Activated B cell treated with CpG ODN at 0.5 μM for 24 hours (primary cell): ENCODE data around the gene HIVEP2. TPM values are rescaled to one million over a fixed set of nuclear protein-coding genes. Genes with fewer than 3 reads are reported as not detected.
A peak's percentile ranks its signal among the peaks of the same experiment; 100 is the strongest.

ENCODE experiments used
- ATAC-seq: fragments of 200-7000 bp; cut with Tn5 transposase; one replicate; pipeline ENCODE4 v1.10.0; 2021; ENCODE audit warnings: low read depth, mild to moderate bottlenecking, moderate library complexity
- CTCF ChIA-PET: fragments of 350-600 bp; sonication (Branson Sonifier 250); formaldehyde crosslinking; loops from one replicate; lab custom pipeline; 2021; ENCODE audit warnings: antibody characterized with exemption; lab: Charles Lee
- POLR2A ChIA-PET: fragments of 350-600 bp; sonication (Branson Sonifier 250); formaldehyde crosslinking; loops from one replicate; lab custom pipeline; 2021; ENCODE audit warnings: antibody characterized with exemption; lab: Charles Lee
- DNase-seq: peaks from one replicate; pipeline ENCODE4 v3.0.0; 2022
- H3K27ac Mint-ChIP-seq: one replicate; pipeline ENCODE4 v1.8.0; 2020; ENCODE audit warnings: mixed read lengths
- H3K27me3 Mint-ChIP-seq: one replicate; pipeline ENCODE4 v1.8.0; 2021; ENCODE audit warnings: mixed read lengths
- H3K36me3 Mint-ChIP-seq: one replicate; pipeline ENCODE4 v1.8.0; 2021; ENCODE audit warnings: low read depth, mixed read lengths
- H3K4me1 Mint-ChIP-seq: one replicate; pipeline ENCODE4 v1.8.0; 2021; ENCODE audit warnings: mixed read lengths
- H3K4me3 Mint-ChIP-seq: one replicate; pipeline ENCODE4 v1.8.0; 2020; ENCODE audit warnings: mild to moderate bottlenecking, mixed read lengths
- H3K9me3 Mint-ChIP-seq: one replicate; pipeline ENCODE4 v1.8.0; 2020; ENCODE audit warnings: mixed read lengths
- intact Hi-C: fragments of 100-400 bp; cut with micrococcal nuclease; formaldehyde crosslinking; loops from one replicate; pipeline ENCODE4 v1.15.1; 2024
- total RNA-seq: library from RNA; stranded (reverse); gene quantifications from 2 replicates; pipeline ENCODE4 v1.2.3, GENCODE V29; 2022
- TF ChIP-seq, protein P1 (sequence below): fragments of 200-600 bp; IDR thresholded peaks from one replicate; pipeline ENCODE4 v1.8.0; 2022; ENCODE audit warnings: antibody characterized with exemption, mild to moderate bottlenecking

HIVEP2 gene
- total RNA-seq, 1 donor from 2014 or later, result 25.4 TPM

GRCh38 chr6:142886431-142887170, 58.4 kb downstream of the HIVEP2 start:
- Mint-ChIP-seq H3K9me3 (no peaks in the 10 kb centered on the region), H3K27me3 (no peaks in the 10 kb centered on the region), H3K36me3 (peaks cover 12% of the 10 kb centered on the region), H3K4me1 (peaks cover 78% of the 10 kb centered on the region), H3K4me3 (peak overlapping the region; percentile 44), H3K27ac (peak overlapping the region; percentile 72)
- ChIA-PET CTCF (interaction anchor here (1.0 to 2.0 kb wide), 10 partner anchors 13 to 194 kb away, joined by 3 to 12 read pairs (median 6); no protein-coding TSS in a partner anchor), POLR2A (interaction anchor here (0.9 to 6.0 kb wide), 8 partner anchors 14 to 58 kb away, joined by 3 to 56 read pairs (median 18); partner anchors contain the start of gene HIVEP2)
- TF ChIP-seq, protein P1, sequence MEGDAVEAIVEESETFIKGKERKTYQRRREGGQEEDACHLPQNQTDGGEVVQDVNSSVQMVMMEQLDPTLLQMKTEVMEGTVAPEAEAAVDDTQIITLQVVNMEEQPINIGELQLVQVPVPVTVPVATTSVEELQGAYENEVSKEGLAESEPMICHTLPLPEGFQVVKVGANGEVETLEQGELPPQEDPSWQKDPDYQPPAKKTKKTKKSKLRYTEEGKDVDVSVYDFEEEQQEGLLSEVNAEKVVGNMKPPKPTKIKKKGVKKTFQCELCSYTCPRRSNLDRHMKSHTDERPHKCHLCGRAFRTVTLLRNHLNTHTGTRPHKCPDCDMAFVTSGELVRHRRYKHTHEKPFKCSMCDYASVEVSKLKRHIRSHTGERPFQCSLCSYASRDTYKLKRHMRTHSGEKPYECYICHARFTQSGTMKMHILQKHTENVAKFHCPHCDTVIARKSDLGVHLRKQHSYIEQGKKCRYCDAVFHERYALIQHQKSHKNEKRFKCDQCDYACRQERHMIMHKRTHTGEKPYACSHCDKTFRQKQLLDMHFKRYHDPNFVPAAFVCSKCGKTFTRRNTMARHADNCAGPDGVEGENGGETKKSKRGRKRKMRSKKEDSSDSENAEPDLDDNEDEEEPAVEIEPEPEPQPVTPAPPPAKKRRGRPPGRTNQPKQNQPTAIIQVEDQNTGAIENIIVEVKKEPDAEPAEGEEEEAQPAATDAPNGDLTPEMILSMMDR, result no peak
- ATAC-seq (peak; percentile 53), DNase-seq (no peak)
- intact Hi-C loops, result loop anchor here (1.0 to 5.0 kb wide), 4 partner anchors 16 to 193 kb away; no protein-coding TSS in a partner anchor

DNA sequence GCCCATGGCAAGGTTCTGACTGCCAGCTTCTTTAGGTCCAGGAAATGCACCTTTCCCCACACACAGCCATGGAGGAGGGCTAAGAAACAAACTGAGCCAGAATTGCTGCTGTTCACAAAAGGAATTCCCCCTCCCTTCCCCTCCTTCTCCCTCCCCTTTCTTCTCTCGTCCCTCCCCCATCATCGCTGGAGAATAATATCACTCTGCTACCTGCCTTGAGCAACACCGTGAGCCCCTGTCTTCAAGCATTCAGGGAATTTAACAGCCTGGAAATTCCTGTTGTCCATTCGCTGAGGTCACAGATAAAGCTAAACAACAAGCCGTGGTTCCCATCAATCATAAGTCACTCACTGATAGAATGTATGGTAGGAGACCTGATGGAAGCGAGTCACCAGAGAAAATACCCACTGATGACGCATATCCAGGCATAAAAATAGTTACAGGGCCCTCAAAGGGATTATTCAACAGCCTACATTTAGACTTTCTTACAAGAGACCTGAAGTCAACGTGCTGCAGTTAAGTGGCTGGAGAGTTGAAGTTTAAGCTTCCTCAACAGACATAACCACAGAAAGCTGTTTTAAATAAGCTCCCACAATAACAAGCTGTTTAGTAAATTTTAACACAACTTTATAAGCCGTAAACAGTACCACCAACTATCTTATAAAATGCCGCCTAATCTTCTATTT, 59.7 kb downstream of the HIVEP2 start:
- intact Hi-C loops, result loop anchor here (1.0 to 5.0 kb wide), 12 partner anchors 13 to 565 kb away; partner anchors contain the start of genes ADAT2 and PEX3
- Mint-ChIP-seq H3K9me3 (no peaks in the 10 kb centered on the region), H3K27me3 (no peaks in the 10 kb centered on the region), H3K4me3 (peak overlapping the region; percentile 98), H3K27ac (peak overlapping the region; percentile 99), H3K36me3 (peaks cover 12% of the 10 kb centered on the region), H3K4me1 (peaks cover 86% of the 10 kb centered on the region)
- ChIA-PET CTCF (interaction anchor here (0.9 to 2.0 kb wide), 13 partner anchors 12 to 542 kb away, joined by 3 to 12 read pairs (median 4); no protein-coding TSS in a partner anchor), POLR2A (interaction anchor here (0.6 to 6.0 kb wide), 17 partner anchors 11 to 111 kb away, joined by 3 to 56 read pairs (median 8); partner anchors contain the start of gene HIVEP2)
- peak; percentile 83 for ATAC-seq
- TF ChIP-seq, protein P1, result no peak
- DNase-seq, result peak; percentile 28

- POLR2A ChIA-PET, result interaction anchor here (0.7 to 6.0 kb wide), 14 partner anchors 10 to 110 kb away, joined by 3 to 56 read pairs (median 8); partner anchors contain the start of gene HIVEP2
- Mint-ChIP-seq H3K9me3 (no peaks in the 10 kb centered on the region), H3K27ac (peak overlapping the region; percentile 99), H3K4me1 (peaks cover 94% of the 10 kb centered on the region), H3K4me3 (peak overlapping the region; percentile 98), H3K27me3 (no peaks in the 10 kb centered on the region), H3K36me3 (peaks cover 20% of the 10 kb centered on the region)
- CTCF ChIA-PET, result interaction anchor here (1.2 to 1.9 kb wide), 4 partner anchors 28 to 65 kb away, joined by 3 to 12 read pairs (median 4); no protein-coding TSS in a partner anchor
- ATAC-seq (no peak), DNase-seq (no peak)
- TF ChIP-seq, protein P1, result no peak
- intact Hi-C loops, result loop anchor here (1.0 to 5.0 kb wide), 12 partner anchors 12 to 566 kb away; partner anchors contain the start of genes ADAT2 and PEX3
Observed at GRCh38 chr6:142884214-142885035, 60.6 kb downstream of the HIVEP2 start.

GRCh38 chr6:142883011-142883410, 62.0 kb downstream of the HIVEP2 start:
- peak overlapping the region; percentile 60 for H3K27ac Mint-ChIP-seq
- CTCF ChIA-PET, result interaction anchor here (0.9 to 1.1 kb wide), 3 partner anchors 31 to 144 kb away, joined by 3 to 4 read pairs (median 3); no protein-coding TSS in a partner anchor
- H3K27me3 Mint-ChIP-seq, result no peaks in the 10 kb centered on the region
- H3K9me3 Mint-ChIP-seq, result no peaks in the 10 kb centered on the region
- peaks cover 85% of the 10 kb centered on the region for H3K4me1 Mint-ChIP-seq
- DNase-seq (no peak), ATAC-seq (no peak)
- H3K4me3 Mint-ChIP-seq, result peak overlapping the region; percentile 33
- intact Hi-C loops, result no loop called here
- POLR2A ChIA-PET, result interaction anchor here (0.6 to 6.0 kb wide), 7 partner anchors 26 to 145 kb away, joined by 3 to 31 read pairs (median 5); no protein-coding TSS in a partner anchor
- H3K36me3 Mint-ChIP-seq, result peaks cover 23% of the 10 kb centered on the region
- TF ChIP-seq, protein P1, result no peak
